Keratinocyte (primary cell): ENCODE measurements around the gene CASR.

Experiments used
- EZH2 ChIP-seq: IDR thresholded peaks from one replicate; pipeline ENCODE4 v1.6.1; 2012; ENCODE audit warnings: inconsistent platforms, mild to moderate bottlenecking, low read length, moderate library complexity
- TF ChIP-seq, protein P1 (sequence below), 3 experiments: IDR thresholded peaks in 1 of 3; conservative IDR thresholded peaks in 1 of 3; optimal IDR thresholded peaks in 1 of 3; 2 replicates in 2 of 3; 3 replicates in 1 of 3; pipeline versions ENCODE3 to v1.5.1; 2011; ENCODE audit warnings: low read length in 3 of 3, mild to moderate bottlenecking in 3 of 3, moderate library complexity in 2 of 3, control low read depth in 1 of 3, inconsistent platforms in 1 of 3; ENCODE audit not compliant: insufficient read depth in 2 of 3; ENCODE audit errors: extremely low read depth in 1 of 3

DNA sequence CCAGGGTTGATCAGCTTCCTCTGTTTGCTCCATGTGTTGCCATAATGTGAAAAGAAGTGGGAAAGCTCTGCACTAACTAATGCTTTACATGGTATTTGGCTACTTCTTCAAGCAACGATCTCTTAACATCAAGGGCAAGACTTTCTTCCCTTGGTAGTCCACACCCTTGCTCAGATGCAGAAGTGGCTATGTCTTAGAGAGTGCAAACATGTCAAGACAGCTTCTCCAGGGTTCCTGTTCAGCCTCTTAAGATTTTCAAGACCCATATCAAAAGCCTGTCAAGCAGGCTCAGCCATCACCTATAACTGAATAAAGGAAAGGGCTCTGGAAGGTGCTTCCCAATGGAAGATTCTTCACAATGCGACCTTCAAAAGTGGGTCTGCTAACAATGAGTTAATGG lies 76.7 kb downstream of the CASR start:
- no peak for TF ChIP-seq EZH2
- TF ChIP-seq, protein P1, sequence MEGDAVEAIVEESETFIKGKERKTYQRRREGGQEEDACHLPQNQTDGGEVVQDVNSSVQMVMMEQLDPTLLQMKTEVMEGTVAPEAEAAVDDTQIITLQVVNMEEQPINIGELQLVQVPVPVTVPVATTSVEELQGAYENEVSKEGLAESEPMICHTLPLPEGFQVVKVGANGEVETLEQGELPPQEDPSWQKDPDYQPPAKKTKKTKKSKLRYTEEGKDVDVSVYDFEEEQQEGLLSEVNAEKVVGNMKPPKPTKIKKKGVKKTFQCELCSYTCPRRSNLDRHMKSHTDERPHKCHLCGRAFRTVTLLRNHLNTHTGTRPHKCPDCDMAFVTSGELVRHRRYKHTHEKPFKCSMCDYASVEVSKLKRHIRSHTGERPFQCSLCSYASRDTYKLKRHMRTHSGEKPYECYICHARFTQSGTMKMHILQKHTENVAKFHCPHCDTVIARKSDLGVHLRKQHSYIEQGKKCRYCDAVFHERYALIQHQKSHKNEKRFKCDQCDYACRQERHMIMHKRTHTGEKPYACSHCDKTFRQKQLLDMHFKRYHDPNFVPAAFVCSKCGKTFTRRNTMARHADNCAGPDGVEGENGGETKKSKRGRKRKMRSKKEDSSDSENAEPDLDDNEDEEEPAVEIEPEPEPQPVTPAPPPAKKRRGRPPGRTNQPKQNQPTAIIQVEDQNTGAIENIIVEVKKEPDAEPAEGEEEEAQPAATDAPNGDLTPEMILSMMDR (optimal IDR thresholded peaks at IDR 0.05 in 1 of 3, IDR thresholded peaks at IDR 0.05 in 1 of 3, conservative IDR thresholded peaks at IDR 0.05 in 1 of 3; ENCODE audit: extremely low read depth in 1 of 3, insufficient read depth in 2 of 3, low read length in 3 of 3) = no peak
